T1000 (cell line): ENCODE results near the gene ARIH1.
"Not testable (repeated sequence)": the region's sequence is repeated elsewhere in the genome, so short reads cannot be mapped to it uniquely, and the experiment has no call there.

Experiments used
- DNase-seq: peaks from one replicate; lab custom pipeline; 2025; ENCODE audit warnings: mixed read lengths; lab: John Stamatoyannopoulos, UW

The ARIH1 gene

DNA sequence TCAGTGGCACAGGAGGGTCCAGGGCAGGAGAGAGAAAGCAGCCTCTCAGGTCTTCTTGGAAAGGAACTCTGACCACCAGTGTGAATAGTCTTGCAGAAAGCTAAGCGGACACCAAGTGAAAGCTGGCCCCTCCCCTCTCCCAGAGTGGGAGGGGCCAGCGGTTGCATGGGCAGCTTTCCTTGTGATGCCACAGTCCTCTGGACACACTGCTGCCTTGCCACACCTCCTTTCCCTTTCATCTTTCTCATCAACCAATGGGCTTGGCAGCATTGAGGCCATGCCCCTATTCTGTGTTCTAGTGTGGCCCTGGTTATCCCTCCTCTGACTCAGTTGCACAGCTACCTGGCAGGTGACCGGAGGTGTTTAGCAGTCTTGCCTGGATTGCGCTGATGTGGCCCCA, 130.7 kb downstream of the ARIH1 start:
- no peak for DNase-seq

DNA sequence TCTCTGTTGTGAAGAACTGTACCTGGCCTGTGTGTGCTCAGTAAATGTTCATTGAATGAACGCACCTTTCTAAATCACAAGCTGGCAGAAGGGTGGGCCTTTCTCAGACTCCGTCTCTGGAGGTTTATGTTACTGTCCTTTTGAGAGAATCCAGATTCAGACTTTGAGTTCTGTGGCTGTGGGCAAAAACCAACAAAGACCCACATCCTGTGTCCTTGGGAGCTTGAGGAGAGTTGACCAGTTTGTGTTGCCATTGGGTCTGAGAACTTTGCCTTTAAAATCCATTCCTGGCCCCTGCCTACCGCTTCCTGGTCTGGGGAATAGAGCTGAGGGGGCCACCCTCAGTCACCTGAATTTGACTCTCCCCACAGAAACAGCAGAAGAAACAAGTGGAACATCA, 134.0 kb downstream of the ARIH1 start:
- not testable (repeated sequence) for DNase-seq

DNA sequence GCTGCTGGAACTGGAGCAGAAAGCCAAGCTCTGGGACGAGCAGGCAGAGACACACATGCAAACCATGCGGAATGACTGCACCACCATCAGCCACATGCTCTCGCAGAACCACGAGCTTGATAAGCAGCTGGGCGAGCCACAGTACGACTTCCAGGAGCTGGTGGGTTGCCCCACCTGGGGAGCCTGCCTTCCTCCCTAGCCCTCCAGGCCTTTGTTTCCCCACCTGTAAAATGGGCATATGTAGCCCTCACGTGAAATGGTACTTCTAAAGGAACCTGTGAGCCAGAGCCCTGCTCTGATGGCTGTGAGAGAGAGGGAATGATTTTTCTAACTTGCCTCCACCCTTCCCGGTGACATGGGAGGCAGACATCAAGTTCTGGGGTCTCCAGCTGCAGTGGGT, 135.7 kb downstream of the ARIH1 start:
- no peak for DNase-seq

DNA sequence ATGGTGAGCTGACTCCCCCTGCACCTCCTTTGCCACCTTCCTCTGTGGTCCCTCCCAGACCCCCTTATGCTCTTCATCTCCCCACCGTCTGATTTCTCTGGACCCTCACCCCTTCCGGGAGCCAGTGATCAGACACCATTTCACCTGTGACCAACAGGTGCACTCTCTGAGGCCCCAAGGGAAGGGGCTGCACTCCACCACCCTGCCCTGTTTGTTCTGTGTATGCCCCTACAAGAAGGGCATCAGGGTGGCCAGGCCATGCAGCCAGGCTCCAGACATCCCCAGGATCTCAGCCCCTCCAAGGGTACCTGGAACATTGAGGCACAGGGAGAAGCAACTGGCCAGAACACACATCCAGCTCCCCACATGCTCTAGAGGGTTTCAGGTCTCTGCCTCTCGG, 138.2 kb downstream of the ARIH1 start:
- DNase-seq: peak; percentile 4

DNA sequence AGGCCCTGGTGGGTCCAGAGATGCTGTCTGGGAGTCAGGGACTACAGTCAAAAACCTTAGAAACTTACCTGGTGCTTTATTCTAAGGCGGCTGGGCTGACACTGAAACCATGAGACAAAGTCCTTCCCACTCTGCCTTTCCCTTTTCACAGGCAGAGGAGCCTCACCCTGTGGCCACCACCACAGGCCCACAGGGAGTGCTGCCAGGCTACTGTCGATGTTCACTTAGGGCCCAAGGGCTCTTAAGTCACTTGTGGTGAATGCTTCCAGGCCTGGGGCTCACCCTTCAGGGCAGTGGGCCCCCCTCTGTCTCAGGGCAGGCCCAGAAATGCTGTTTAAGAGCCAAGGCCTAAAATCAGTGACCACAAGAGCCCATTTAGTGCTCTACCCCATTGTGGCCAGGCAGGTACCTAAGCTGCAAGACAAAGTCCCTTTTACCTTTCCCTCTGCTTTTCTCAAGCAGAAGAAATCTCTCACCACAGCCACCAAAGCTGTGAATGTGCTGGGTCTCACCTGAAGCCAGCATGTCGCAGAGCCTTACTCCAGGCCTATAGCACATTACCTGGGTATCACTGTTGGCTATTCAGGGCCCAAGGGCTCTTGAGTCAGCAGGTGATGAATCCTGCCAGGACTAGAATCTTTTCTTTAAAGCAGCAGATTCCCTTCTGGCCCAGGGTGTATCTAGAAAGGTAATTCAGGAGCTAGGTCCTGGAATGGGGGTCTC, 140.8 kb downstream of the ARIH1 start:
- no peak for DNase-seq

DNA sequence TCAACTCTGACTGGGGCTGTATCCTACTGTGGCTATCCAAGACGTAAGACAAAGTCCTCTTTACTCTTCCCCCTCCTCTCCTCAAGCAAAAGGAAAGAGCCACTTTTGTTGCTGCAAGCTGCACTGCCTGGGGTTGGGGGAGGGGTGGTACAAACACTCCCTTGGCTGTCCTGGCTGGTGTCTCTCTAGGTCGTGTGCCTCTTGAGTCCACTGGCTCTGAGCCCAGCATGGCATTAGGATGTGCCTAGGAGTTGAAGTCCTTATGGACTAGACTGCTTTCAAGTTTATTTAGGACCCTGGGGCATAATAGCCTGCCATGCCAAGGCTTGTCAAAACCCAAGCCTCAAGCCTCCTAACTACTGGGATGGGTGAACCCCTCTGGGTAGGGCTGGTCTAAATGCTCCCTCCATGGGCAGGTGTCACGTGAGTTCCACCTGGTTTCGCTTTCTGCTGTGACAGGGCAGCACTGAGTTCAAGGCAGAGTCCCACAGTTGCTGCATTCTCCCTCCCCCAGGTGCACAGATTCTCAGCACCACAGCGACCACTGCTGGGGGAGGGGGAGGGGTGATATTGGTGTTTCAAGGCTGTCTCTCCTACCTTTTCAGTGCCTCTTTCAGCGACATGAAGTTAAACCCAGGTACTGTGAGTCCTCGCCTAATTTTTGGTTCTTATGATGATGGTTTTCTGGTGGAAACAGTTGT, 141.6 kb downstream of the ARIH1 start:
- DNase-seq: not testable (repeated sequence)

DNA sequence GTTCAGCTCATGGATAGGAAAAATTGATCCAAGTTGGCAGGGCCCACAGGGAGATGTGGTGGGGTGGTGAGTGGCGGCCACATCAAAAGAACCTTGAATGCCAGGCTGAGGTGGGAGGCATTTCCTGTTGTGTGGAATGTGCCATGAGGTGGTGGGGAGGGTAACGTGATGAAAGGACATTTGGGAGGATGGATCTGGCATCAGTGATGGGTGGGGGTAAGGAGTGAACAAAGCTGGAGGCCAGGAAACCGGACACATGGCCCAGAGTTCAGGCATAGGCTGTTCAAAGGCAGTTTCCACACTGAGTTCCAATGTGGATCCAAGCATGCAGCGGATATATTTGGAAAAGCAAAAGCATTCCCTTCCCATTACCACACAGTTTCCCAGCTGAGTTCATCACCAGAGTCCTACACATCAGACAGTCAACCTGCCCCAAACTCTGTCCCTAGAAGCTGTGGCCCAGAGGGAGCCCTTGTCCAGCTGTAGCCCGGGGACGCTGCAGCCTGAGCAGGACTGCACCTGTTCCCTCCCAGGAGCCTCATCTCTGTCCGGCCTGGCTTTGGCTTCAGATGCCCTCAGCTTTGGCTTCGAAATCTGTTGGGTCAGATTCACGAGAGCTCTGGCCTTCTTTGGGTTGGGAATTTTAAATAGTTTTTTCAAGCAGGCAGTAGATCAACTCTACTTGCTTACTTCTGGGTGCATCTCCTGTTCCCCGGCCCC, 142.5 kb downstream of the ARIH1 start:
- DNase-seq: no peak

DNA sequence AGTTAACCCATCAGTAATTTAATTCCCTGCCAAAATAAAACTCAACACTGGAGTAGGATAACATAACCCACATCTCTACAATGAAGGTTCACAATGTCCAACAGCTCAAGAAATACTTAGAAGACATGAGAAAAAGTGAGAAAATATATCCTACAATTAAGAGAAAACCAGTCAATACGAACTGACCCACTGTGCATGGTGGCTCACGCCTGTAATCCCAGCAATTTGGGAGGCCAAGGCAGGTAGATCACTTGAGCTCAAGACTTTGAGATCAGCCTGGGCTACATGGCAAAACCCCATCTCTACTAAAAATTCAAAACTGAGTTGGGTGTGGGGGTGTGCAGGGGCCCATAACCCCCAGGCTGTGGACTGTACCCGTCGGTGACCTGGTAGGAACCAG, 149.7 kb downstream of the ARIH1 start:
- DNase-seq: not testable (repeated sequence)

DNA sequence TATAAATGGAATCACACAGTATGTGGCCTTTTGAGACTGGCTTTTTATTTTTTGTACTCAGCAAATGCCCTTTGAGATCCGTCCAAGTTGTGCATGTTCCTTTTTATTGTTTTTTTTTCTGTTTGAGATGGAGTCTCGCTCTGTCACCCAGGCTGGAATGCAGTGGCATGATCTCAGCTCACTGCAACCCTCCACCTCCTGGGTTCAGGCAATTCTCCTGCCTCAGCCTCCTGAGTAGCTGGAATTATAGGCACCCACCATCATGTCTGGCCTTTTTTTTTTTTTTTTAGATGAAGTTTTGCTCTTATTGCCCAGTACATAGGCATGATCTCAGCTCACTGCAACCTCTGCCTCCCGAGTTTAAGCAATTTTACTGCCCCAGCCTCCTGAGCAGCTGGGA, 152.0 kb downstream of the ARIH1 start:
- DNase-seq: not testable (repeated sequence)

DNA sequence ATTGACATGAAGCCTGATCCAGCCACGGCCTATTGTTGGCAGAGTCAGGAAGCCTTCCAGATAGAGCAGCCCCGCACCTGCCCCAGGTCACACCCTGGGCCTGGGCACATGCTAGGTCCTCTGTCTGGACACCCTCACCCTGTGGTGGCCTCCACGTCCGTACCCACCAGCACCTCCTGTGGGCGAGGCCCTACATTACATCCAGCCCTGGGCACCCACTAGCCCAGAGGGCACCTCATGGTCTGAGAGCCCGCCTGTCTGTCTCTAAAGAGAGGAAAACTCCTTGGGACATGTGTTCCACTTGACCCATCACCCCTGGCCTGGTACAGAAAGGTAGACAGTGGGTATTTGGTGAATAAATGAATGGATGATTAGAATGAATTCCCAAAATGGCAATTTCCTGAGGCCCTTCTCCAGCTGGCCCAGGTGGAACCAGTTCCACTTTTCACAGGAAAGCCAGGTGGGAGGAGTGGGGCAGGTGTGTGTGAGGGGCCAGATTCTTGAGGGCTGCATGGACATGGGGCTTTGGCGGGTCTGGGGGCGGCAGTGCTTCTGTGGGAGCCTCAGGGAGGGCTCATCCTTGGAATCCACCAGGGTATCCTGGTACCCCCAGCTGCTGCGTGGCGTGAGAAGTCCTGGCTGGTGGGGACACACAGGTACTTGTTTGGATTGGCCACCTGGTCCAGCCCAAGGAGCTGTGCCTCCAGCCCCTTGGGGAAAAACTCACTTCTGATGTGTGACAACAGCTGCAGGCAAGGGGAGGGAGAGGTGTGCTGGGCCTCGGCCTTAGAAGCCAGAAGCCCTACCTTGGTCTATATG, 154.3 kb downstream of the ARIH1 start:
- not testable (repeated sequence) for DNase-seq

DNA sequence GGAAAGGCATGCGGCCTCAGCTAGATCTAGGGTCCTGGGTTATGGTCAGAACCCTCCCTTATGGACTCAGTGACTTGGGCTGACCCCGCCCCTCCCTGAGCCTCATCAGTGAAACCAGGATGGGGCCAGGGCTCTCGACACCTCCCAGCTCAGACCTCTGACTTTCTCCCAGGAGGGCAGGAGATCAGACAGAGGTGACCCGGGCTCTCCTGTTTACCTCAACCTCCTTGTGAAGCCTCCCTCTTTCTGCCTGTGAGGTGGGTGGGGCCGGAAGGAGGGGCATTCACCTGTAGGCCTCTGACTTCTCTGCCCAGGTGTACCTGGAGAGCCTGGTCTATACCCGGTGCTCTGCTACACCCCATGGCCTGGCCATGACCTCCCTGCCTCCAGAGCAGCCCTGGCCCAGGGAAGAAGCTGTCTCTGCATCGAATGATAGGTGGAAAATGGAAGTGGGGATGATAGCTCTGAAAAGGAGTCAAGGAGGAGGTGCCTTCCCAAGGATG, 155.0 kb downstream of the ARIH1 start:
- not testable (repeated sequence) for DNase-seq

DNA sequence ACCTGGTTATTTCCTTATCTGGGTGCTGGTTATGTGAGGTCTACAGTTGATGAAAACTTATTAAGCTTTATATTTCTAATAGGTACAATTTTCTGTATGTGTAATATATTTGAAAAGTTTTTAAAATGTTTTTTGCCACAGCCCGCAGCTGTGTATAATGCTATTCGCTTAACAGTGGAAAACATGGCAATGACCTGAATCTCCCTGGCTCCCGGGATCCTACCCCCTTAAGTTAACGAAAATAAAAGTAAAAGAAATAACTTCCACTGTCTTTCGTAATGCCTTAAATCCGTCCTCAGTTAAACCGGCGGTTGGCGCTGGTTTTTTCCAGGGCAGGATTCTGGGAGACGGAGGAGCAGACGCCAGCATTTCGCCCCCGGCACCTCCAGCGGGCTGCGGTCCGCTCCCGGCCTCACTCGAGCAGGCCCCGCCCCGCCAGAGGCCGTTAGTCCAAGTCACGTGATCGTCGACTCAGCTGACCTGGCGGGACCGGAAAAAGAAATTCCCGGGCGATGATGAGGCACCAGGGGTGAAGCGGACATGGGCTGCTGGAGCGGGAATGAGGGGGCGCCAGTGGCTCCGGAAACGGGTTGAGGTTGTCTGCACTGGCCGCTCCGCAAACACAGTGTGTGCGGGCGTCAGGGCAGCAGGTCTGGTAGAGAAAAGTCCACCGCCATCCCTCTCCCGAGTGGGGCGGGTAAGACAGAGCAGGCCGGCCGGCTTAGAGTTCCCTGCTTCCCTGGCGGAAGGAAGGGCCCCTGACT, 162.6 kb downstream of the ARIH1 start:
- not testable (repeated sequence) for DNase-seq

DNA sequence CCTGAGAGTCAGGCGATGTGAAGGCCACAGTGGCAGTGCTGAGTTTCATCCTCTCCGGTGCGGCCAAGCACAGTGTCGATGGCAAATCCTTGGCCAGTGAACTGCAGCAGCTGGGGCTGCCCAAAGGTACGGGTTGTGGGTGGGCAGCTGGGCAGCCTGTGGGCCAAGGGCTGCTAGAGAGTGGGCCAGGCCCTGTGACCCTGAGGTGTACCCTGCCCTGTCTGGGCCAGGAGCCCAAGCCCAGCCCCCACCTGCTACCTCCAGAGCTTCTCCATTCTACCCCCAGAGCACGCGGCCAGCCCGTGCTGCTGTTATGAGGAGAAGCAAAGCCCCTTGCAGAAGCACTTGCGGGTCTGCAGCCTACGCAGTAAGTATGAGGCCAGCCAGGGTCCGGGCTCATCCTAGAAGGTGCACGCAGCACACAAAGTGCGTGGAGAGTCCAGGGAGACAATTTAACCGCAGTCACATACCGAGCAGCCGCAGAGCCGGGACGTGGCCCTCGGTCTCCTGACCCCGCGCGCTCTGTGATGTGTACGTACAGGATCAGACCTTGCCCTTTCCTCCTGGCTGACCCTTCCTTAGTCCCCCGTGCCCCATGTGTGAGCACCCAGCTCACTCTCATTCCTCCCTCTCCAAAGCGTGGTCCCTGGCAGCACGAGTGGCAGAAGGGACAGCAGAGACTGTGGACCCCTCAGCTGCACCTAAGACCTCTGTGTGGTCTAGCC, 165.8 kb downstream of the ARIH1 start:
- not testable (repeated sequence) for DNase-seq

DNA sequence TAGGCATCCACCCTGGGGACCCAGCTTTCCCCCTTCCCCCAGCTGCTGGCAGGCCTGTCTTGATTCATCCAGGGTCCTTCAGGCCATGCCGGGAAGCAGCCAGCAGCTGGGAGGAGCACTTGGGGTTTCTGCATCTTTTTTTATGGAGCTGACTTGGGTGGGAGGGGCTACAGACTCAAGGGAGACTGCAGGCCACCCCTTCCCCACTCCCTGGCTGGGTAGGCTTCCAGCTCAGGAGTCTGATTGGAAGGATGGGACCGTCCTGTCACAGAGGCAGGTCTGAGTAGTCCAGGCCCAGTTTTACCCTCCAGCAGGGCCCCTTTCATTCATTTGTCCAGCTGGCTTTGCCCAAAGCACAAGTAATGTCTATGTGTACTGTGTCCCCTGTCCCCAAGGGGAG, 168.1 kb downstream of the ARIH1 start:
- not testable (repeated sequence) for DNase-seq

DNA sequence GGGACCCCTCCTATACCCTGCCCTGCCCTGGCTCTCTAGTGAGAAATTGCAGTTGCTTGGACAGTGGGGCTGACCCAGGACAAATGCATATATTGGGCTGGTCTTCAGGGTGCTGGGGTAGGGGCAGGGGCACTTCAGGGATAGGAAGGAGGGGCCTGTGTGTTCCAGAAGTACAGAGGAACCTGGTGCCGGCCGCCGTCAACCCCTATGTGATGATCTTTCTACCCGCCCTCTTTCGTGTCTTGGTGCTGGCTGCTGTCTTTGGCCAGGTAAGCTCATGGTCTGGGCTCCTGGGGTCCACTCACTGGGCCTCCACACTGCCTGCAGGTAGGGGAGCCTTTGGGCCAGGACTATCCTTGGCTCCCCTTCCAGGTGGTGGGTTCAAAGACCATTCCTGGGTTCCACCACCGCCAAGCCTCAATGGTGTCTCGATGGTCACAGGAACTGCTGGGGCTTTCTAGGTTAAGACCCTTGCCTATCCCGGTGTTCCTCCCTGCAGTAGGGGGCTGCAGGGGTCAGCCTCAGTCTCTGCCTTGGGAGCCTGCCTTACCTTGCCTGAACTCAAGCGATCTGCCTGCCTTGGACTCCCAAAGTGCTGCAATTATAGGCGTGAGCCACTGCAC, 174.6 kb downstream of the ARIH1 start:
- DNase-seq: not testable (repeated sequence)
